Mononuclear cell (primary cell): Measurements from ENCODE around the gene LANCL1. TPM values are rescaled to one million over a fixed set of nuclear protein-coding genes. Genes with fewer than 3 reads are reported as not detected.

Source experiments
- H3K27me3 ChIP-seq: 2 replicates; pipeline ENCODE4 v1.6.0; 2011; ENCODE audit warnings: low read length, control low read depth; ENCODE audit not compliant: insufficient read depth
- H3K4me1 ChIP-seq: 2 replicates; pipeline ENCODE4 v1.5.1; 2011; ENCODE audit warnings: mild to moderate bottlenecking, low read length, control low read depth; ENCODE audit not compliant: insufficient read depth
- H3K4me3 ChIP-seq: 2 replicates; pipeline ENCODE4 v1.5.1; 2011; ENCODE audit warnings: mild to moderate bottlenecking, low read length, moderate library complexity
- H3K9me3 ChIP-seq: 2 replicates; pipeline ENCODE4 v1.5.1; 2011; ENCODE audit warnings: low read depth, mild to moderate bottlenecking, control low read depth, low read length
- total RNA-seq: library from RNA; depleted of rRNA; stranded (reverse); fragments of >200 nt; gene quantifications from one replicate; pipeline ENCODE4 v1.2.3, GENCODE V29; 2012

Gene LANCL1
- total RNA-seq, 1 donor: 17.0 TPM

GRCh38 chr2:210388148-210388547 lies 88.4 kb downstream of the LANCL1 start:
- Histone ChIP-seq H3K9me3 (no peaks in the 10 kb centered on the region), H3K4me3 (no peak overlapping the region), H3K27me3 (no peaks in the 10 kb centered on the region), H3K4me1 (no peaks in the 10 kb centered on the region)

- H3K27me3 ChIP-seq: no peaks in the 10 kb centered on the region
- H3K9me3 ChIP-seq: no peaks in the 10 kb centered on the region
- no peaks in the 10 kb centered on the region for H3K4me1 ChIP-seq
- H3K4me3 ChIP-seq: no peak overlapping the region
Measured at GRCh38 chr2:210387074-210387473, 89.5 kb downstream of the LANCL1 start.

Other genes starting within 250 kb of the LANCL1 start
- gene MYL1, start 161.6 kb downstream of the LANCL1 start, total RNA-seq: not detected
- 0.42 TPM for gene CPS1, start 79.8 kb upstream of the LANCL1 start, total RNA-seq